ENCODE data around the gene FOXO1.
A peak's percentile ranks its signal among the peaks of the same experiment; 100 is the strongest.

The FOXO1 gene

GRCh38 chr13:40666933-40667621 is 636 bp upstream of the FOXO1 start:
- DNase-seq (ENCODE audit: low read depth, low spot score), result no peak

GRCh38 chr13:40665126-40666044 is 1.1 kb downstream of the FOXO1 start:
- no peak for DNase-seq (ENCODE audit: low read depth, low spot score)

GRCh38 chr13:40664350-40665125 is 1.9 kb downstream of the FOXO1 start:
- DNase-seq (ENCODE audit: low read depth, low spot score), result no peak

GRCh38 chr13:40664100-40664349 is 2.4 kb downstream of the FOXO1 start:
- DNase-seq (ENCODE audit: low read depth, low spot score), result peak; percentile 60

GRCh38 chr13:40662866-40663265 is 3.6 kb downstream of the FOXO1 start:
- no peak for DNase-seq (ENCODE audit: low read depth, low spot score)

GRCh38 chr13:40661875-40662665 is 4.4 kb downstream of the FOXO1 start:
- DNase-seq (ENCODE audit: low read depth, low spot score), result no peak

GRCh38 chr13:40660692-40661091 is 5.7 kb downstream of the FOXO1 start:
- DNase-seq (ENCODE audit: low read depth, low spot score), result no peak

- DNase-seq (ENCODE audit: low read depth, low spot score), result no peak
Measured at GRCh38 chr13:40660141-40660664, 6.2 kb downstream of the FOXO1 start.

GRCh38 chr13:40657951-40658350 is 8.5 kb downstream of the FOXO1 start:
- no peak for DNase-seq (ENCODE audit: low read depth, low spot score)

GRCh38 chr13:40657307-40657706 is 9.1 kb downstream of the FOXO1 start:
- no peak for DNase-seq (ENCODE audit: low read depth, low spot score)

- no peak for DNase-seq (ENCODE audit: low read depth, low spot score)
Measured at GRCh38 chr13:40656358-40656757, 10.1 kb downstream of the FOXO1 start.

- DNase-seq (ENCODE audit: low read depth, low spot score), result no peak
Measured at GRCh38 chr13:40653527-40654318, 12.7 kb downstream of the FOXO1 start.

- no peak for DNase-seq (ENCODE audit: low read depth, low spot score)
Measured at GRCh38 chr13:40652588-40652940, 13.9 kb downstream of the FOXO1 start.

GRCh38 chr13:40651866-40652587 is 14.4 kb downstream of the FOXO1 start:
- no peak for DNase-seq (ENCODE audit: low read depth, low spot score)

GRCh38 chr13:40648841-40649240 is 17.6 kb downstream of the FOXO1 start:
- DNase-seq (ENCODE audit: low read depth, low spot score), result no peak

- no peak for DNase-seq (ENCODE audit: low read depth, low spot score)
Measured at GRCh38 chr13:40648040-40648439, 18.4 kb downstream of the FOXO1 start.

GRCh38 chr13:40644838-40645604 is 21.4 kb downstream of the FOXO1 start:
- DNase-seq (ENCODE audit: low read depth, low spot score), result no peak

GRCh38 chr13:40640845-40641458 is 25.5 kb downstream of the FOXO1 start:
- DNase-seq (ENCODE audit: low read depth, low spot score), result no peak

- DNase-seq (ENCODE audit: low read depth, low spot score), result no peak
Measured at GRCh38 chr13:40640202-40640601, 26.2 kb downstream of the FOXO1 start.
